Esophagus squamous epithelium (tissue), 5 donors: ENCODE measurements around the gene RPLP2. TPM values are rescaled to one million over a fixed set of nuclear protein-coding genes. Genes with fewer than 3 reads are reported as not detected.

ENCODE experiments used
- DNase-seq: peaks from one replicate; lab custom pipeline; 2025; lab: John Stamatoyannopoulos, UW
- H3K27ac ChIP-seq, 4 donors: fragments of 200-600 bp; sonication (generic); one replicate each; pipeline ENCODE4 v1.5.1; 2016 to 2019; ENCODE audit warnings: mild to moderate bottlenecking in 1 of 4
- H3K27me3 ChIP-seq, 4 donors: fragments of 200-600 bp; sonication (generic); 1 replicate in 3 of 4; 2 replicates in 1 of 4; pipeline versions ENCODE4 v1.5.1 to v1.6.0; 2017 to 2021; ENCODE audit warnings: antibody characterized with exemption in 1 of 4
- H3K36me3 ChIP-seq, 3 donors: fragments of 200-600 bp; sonication (generic); one replicate each; pipeline ENCODE4 v1.5.1; 2016 to 2019
- H3K4me1 ChIP-seq, 3 donors: fragments of 200-600 bp; sonication (generic); one replicate each; pipeline ENCODE4 v1.5.1; 2017 to 2019
- H3K4me3 ChIP-seq, 4 donors: fragments of 200-600 bp; sonication (generic); 1 replicate in 3 of 4; 2 replicates in 1 of 4; pipeline ENCODE4 v1.5.1; 2016 to 2019; ENCODE audit warnings: mild to moderate bottlenecking in 2 of 4, moderate library complexity in 1 of 4
- H3K9me3 ChIP-seq, 3 donors: fragments of 200-600 bp; sonication (generic); one replicate each; pipeline ENCODE4 v1.5.1; 2016 to 2019
- CTCF ChIP-seq, 6 experiments: fragments of 450-650 bp in 4 of 6; fragments of 200-600 bp in 2 of 6; sonication (generic) in 2 of 6; IDR thresholded peaks; one replicate each; pipeline ENCODE4 v1.5.1; 2016 to 2019; ENCODE audit warnings: antibody characterized with exemption in 6 of 6, mild to moderate bottlenecking in 4 of 6, moderate library complexity in 4 of 6
- POLR2A ChIP-seq, 4 donors: fragments of 450-650 bp; IDR thresholded peaks; one replicate each; pipeline ENCODE4 v1.6.1; 2017; ENCODE audit warnings: antibody characterized with exemption in 4 of 4, mild to moderate bottlenecking in 4 of 4, moderate library complexity in 3 of 4
- WGBS, 2 donors: methylation state at CpG; one replicate each; pipeline ENCODE4 v1.1.5; 2018; 5-methylcytosine and 5-hydroxymethylcytosine counted together
- intact Hi-C: fragments of 100-400 bp; cut with DNase I; formaldehyde crosslinking; loops from one replicate; pipeline ENCODE4 v1.15.0; 2022
- total RNA-seq, 4 donors: library from RNA; depleted of rRNA; stranded (reverse); fragments of >200 nt; gene quantifications; one replicate each; pipeline ENCODE4 v1.1.0, GENCODE V29; 2016
- donor health status: DM: yes; HTN: yes; CAD: no.

The RPLP2 gene
- total RNA-seq, 4 donors from 2014 or later = 232 to 871 (median 490) TPM

GRCh38 chr11:783581-784015 lies 26.2 kb upstream of the RPLP2 start:
- peak overlapping the region in 1 of 4 donors; percentile 7 for H3K4me3 ChIP-seq
- WGBS, 2 donors = 4 to 13% methylated on average over 19 to 21 of the region's 24 CpGs
- peaks cover 0 to 14% (median 0%) of the 10 kb centered on the region in 3 donors for H3K36me3 ChIP-seq
- no peaks in the 10 kb centered on the region for H3K9me3 ChIP-seq
- TF ChIP-seq CTCF (IDR thresholded peaks at IDR 0.05) (peak; percentile 34 to 88 (median 70)), POLR2A (IDR thresholded peaks at IDR 0.05) (no peak)
- H3K4me1 ChIP-seq = peaks cover 9 to 46% (median 20%) of the 10 kb centered on the region in 3 donors
- intact Hi-C loops = no loop called here
- no peak for DNase-seq
- peak overlapping the region in 3 of 4 donors; percentile 2 to 35 (median 32) for H3K27ac ChIP-seq
- H3K27me3 ChIP-seq = peaks cover 0 to 17% (median 0%) of the 10 kb centered on the region in 4 donors

DNA sequence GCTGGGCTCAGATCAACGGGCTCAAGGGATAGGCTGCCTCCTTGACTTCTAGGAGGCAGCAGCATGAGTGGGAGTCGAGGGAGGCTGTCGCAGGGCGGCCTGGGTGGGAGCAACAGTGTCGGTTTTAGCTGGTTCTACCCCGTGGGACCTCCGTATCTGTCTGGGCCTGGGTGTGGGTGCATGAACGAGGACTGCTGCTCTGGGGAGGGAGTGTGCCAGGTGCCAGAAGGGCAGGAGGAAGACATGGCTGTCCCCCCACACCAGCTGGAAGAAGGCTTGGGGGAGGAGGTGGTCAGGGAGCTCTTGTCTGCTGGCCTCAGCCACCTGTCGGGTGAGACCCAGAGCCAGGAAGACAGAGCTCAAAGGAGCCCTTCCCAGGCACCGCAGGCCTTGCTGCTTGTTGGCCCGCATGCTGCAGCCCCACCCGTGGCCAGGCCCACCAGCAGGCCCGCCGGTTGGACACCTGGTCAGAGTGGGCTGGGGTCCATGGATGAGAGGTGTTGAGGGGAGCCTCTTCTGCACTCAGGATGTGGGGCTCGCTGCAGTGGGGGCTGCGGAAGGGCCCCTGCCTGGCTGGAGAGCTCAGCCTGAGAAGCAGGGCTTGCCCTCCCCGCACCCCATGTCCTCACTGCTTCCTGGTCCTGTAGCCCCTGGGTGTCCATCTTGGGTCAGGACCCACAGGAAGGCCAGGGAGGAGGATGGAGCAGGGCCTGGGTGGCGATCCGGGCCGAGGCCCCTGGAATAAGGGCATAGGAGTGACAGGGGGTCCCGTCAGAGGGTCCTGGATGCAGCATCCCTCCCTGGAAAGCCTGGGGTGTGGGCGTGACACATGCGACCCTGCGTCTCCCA lies 23.3 kb upstream of the RPLP2 start:
- Histone ChIP-seq H3K4me3 (no peak overlapping the region), H3K27ac (no peak overlapping the region), H3K4me1 (peaks cover 0 to 45% (median 19%) of the 10 kb centered on the region in 3 donors), H3K36me3 (peaks cover 0 to 3% (median 1%) of the 10 kb centered on the region in 3 donors), H3K9me3 (no peaks in the 10 kb centered on the region), H3K27me3 (peaks cover 0 to 34% (median 3%) of the 10 kb centered on the region in 4 donors)
- WGBS, 2 donors = 58 to 84% methylated on average over 4 to 7 of the region's 24 CpGs
- DNase-seq = no peak
- intact Hi-C loops = no loop called here
- TF ChIP-seq POLR2A (IDR thresholded peaks at IDR 0.05) (no peak), CTCF (IDR thresholded peaks at IDR 0.05) (no peak)

DNA sequence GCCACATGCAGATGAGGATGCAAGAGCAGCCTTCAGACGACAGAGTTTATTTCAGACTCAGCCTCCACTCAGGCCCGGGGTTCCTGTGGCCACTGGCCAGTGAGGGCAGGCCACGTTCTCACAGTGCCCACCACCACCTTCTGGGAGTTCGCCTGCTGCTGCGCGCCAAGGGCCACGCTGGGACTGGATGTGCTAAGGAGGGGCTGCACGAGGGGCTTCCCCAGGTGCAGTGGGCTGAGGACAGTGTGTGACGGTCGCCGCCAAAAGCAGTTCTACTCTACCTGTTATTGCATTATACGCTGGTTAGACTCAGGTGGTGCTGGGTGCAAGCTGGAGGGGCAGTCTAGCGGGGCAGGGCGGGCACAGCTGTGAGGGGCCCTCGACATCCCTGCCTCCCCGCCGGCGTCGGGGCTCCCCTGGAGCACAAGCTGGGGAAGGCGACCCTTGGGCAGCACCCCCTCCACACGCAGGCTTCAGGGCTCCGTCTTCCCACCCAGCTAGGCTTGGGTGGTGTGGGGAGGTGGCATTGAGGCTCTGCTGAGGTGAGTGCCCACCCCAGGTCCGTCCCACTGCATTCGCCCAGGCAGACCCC lies 22.6 kb upstream of the RPLP2 start:
- intact Hi-C loops = no loop called here
- Histone ChIP-seq H3K27ac (no peak overlapping the region), H3K4me1 (peaks cover 0 to 37% (median 17%) of the 10 kb centered on the region in 3 donors), H3K36me3 (peaks cover 0 to 10% (median 4%) of the 10 kb centered on the region in 3 donors), H3K4me3 (no peak overlapping the region), H3K9me3 (no peaks in the 10 kb centered on the region), H3K27me3 (peaks cover 0 to 37% (median 3%) of the 10 kb centered on the region in 4 donors)
- no peak for DNase-seq
- TF ChIP-seq CTCF (IDR thresholded peaks at IDR 0.05) = no peak
- TF ChIP-seq POLR2A (IDR thresholded peaks at IDR 0.05) = no peak
- no CpG with 5 or more reads among the region's 24 CpGs for WGBS, 2 donors

- no peak overlapping the region for H3K27ac ChIP-seq
- no peaks in the 10 kb centered on the region for H3K9me3 ChIP-seq
- no peak overlapping the region for H3K4me3 ChIP-seq
- intact Hi-C loops = no loop called here
- 27 to 48% methylated on average over 3 to 6 of the region's 28 CpGs for WGBS, 2 donors
- peaks cover 0 to 28% (median 7%) of the 10 kb centered on the region in 3 donors for H3K4me1 ChIP-seq
- H3K36me3 ChIP-seq = peaks cover 3 to 19% (median 4%) of the 10 kb centered on the region in 3 donors
- TF ChIP-seq CTCF (IDR thresholded peaks at IDR 0.05) (no peak), POLR2A (IDR thresholded peaks at IDR 0.05) (no peak)
- no peak for DNase-seq
- H3K27me3 ChIP-seq = peaks cover 0 to 37% (median 3%) of the 10 kb centered on the region in 4 donors
Observed at GRCh38 chr11:788009-788640, 21.6 kb upstream of the RPLP2 start.
